Activated T-helper 17 cell treated with anti-CD3 and anti-CD28 coated beads, Interleukin-2, amount 50 U/mL, for 72 hours (primary cell): ENCODE results near the gene GPX6. TPM values are rescaled to one million over a fixed set of nuclear protein-coding genes. Genes with fewer than 3 reads are reported as not detected.
"Not testable (repeated sequence)": the region's sequence is repeated elsewhere in the genome, so short reads cannot be mapped to it uniquely, and the experiment has no call there.

Experiments used
- ATAC-seq: fragments of 150-1000 bp; cut with Tn5 transposase; replicated peaks from 2 replicates; pipeline ENCODE4 v1.10.0; 2021; ENCODE audit warnings: mild to moderate bottlenecking, moderate library complexity
- H3K27ac Mint-ChIP-seq: one replicate; pipeline ENCODE4 v1.8.0; 2022; ENCODE audit warnings: mixed read lengths
- H3K27me3 Mint-ChIP-seq: one replicate; pipeline ENCODE4 v1.8.0; 2022; ENCODE audit warnings: mixed read lengths
- H3K36me3 Mint-ChIP-seq: one replicate; pipeline ENCODE4 v1.8.0; 2022; ENCODE audit warnings: low read depth, mild to moderate bottlenecking, mixed read lengths
- H3K4me1 Mint-ChIP-seq: one replicate; pipeline ENCODE4 v1.8.0; 2022; ENCODE audit warnings: mixed read lengths
- H3K4me3 Mint-ChIP-seq: one replicate; pipeline ENCODE4 v1.8.0; 2022; ENCODE audit warnings: mild to moderate bottlenecking, mixed read lengths
- H3K9me3 Mint-ChIP-seq: one replicate; pipeline ENCODE4 v1.8.0; 2022; ENCODE audit warnings: mixed read lengths
- total RNA-seq, 2 donors: library from RNA; stranded (reverse); gene quantifications; one replicate each; pipeline ENCODE4 v1.2.3, GENCODE V29; 2022

GPX6 gene
- total RNA-seq, 2 donors from 2014 or later, result not detected

- not testable (repeated sequence) for H3K27ac Mint-ChIP-seq, H3K36me3 Mint-ChIP-seq, H3K4me3 Mint-ChIP-seq, ATAC-seq, H3K27me3 Mint-ChIP-seq, H3K4me1 Mint-ChIP-seq, H3K9me3 Mint-ChIP-seq
Observed at GRCh38 chr6:28502709-28503305, 12.8 kb downstream of the GPX6 start.

- H3K4me1 Mint-ChIP-seq, H3K4me3 Mint-ChIP-seq, ATAC-seq, H3K36me3 Mint-ChIP-seq, H3K27me3 Mint-ChIP-seq, H3K9me3 Mint-ChIP-seq, H3K27ac Mint-ChIP-seq: not testable (repeated sequence)
Observed at GRCh38 chr6:28502136-28502535, 13.5 kb downstream of the GPX6 start.

DNA sequence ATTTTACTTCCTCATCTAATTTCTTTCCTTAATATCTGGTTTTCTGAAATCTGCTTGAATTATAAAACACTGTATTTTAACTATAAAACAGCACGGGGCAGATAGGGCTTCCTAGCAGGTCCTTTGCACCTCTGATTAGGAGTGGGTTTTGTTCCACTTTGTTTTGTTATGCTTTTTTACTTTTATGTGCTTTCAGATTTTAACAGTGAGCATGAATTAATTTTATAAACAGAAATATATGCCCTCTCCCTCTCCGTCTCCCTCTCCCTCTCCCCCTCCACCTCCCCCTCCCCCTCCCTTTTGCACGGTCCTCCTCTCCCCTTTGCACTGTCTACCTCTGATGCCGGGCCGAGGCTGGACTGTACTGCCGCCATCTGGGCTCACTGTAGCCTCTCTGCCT is 14.3 kb downstream of the GPX6 start:
- no peaks in the 10 kb centered on the region for H3K36me3 Mint-ChIP-seq
- no peak for ATAC-seq
- H3K4me3 Mint-ChIP-seq, result no peak overlapping the region
- no peaks in the 10 kb centered on the region for H3K9me3 Mint-ChIP-seq
- H3K27me3 Mint-ChIP-seq, result no peaks in the 10 kb centered on the region
- H3K27ac Mint-ChIP-seq, result no peak overlapping the region
- H3K4me1 Mint-ChIP-seq, result no peaks in the 10 kb centered on the region

GRCh38 chr6:28497893-28498292 is 17.7 kb downstream of the GPX6 start:
- no peak for ATAC-seq
- Mint-ChIP-seq H3K4me3 (no peak overlapping the region), H3K9me3 (no peaks in the 10 kb centered on the region), H3K36me3 (no peaks in the 10 kb centered on the region), H3K27ac (no peak overlapping the region), H3K4me1 (no peaks in the 10 kb centered on the region), H3K27me3 (peaks cover 7% of the 10 kb centered on the region)

DNA sequence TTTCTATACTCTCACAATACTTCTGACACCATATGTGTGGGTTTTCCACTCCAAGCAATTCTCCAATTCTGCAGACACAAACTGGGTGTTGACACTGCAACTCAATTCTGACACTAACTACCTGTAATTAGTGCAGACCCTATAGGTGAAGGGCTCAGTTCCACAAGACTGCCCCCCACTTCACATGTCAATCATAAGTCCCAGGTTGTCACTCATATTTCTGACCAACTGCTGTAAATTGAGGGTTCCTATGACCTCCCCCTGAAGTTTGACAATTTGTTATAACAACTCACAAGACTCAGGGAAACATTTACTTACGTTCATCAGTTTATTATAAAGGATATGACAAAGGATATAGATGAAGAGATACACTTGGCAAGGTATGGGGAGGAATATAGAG is 18.3 kb downstream of the GPX6 start:
- peaks cover 12% of the 10 kb centered on the region for H3K27me3 Mint-ChIP-seq
- no peaks in the 10 kb centered on the region for H3K36me3 Mint-ChIP-seq
- H3K4me3 Mint-ChIP-seq, result no peak overlapping the region

DNA sequence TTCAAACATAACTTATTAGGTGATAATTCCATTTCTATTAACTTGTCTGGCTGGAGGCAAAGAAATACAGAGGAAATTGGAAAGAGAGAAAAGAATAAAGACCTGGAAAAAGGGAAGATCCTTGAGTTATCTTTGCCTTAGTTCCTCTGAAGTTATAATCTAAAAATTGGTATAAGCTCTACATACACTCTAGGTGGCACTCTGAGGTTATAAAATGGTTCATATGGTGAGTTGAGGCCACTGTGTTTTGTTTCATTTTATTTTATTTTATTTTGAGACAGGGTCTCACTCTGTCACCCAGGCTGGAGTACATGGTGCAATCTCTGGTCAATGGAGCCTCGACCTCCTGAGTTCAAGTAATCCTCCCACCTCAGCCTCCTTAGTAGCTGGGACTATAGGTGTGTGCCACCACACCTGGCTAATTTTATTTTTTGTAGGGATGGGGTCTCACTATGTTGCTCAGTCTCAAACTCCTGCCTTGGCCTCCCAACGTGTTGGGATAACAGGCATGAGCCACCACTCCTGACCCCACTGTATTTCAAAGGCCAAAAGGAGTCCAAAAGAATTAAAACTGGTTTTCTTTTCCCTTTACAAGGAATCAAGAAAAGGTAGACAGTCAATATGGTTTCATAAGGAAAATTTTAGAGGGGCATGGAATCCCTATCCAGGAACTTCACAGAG is 19.4 kb downstream of the GPX6 start:
- Mint-ChIP-seq H3K36me3 (no peaks in the 10 kb centered on the region), H3K9me3 (no peaks in the 10 kb centered on the region), H3K27me3 (peaks cover 21% of the 10 kb centered on the region), H3K4me3 (no peak overlapping the region), H3K4me1 (no peaks in the 10 kb centered on the region), H3K27ac (no peak overlapping the region)
- no peak for ATAC-seq

More for the DNA sequence above, 18.3 kb downstream of the GPX6 start:
- no peaks in the 10 kb centered on the region for H3K4me1 Mint-ChIP-seq
- no peaks in the 10 kb centered on the region for H3K9me3 Mint-ChIP-seq
- H3K27ac Mint-ChIP-seq, result no peak overlapping the region
- ATAC-seq, result no peak

DNA sequence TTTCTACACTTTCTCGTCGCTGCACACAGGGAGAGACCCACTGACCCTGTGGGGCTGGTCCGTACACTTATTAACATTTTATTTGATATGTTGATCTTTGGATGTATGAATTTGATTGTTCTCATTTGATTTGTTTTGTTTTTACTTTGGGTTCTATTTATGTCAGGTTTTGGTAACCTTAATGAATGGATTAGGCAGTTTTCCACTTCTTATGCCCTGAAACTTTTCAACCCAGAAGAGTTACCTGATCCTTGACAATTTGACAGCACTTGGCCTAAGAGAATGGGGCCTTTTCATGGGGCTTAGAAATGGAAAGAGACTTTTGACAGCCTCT is 23.6 kb downstream of the GPX6 start:
- H3K9me3 Mint-ChIP-seq, result no peaks in the 10 kb centered on the region
- ATAC-seq, result no peak
- H3K27ac Mint-ChIP-seq, result no peak overlapping the region
- H3K27me3 Mint-ChIP-seq, result peaks cover 45% of the 10 kb centered on the region
- peaks cover 5% of the 10 kb centered on the region for H3K36me3 Mint-ChIP-seq
- no peak overlapping the region for H3K4me3 Mint-ChIP-seq
- peaks cover 7% of the 10 kb centered on the region for H3K4me1 Mint-ChIP-seq

GRCh38 chr6:28490205-28490890 is 25.2 kb downstream of the GPX6 start:
- H3K4me1 Mint-ChIP-seq, result peaks cover 7% of the 10 kb centered on the region
- H3K27ac Mint-ChIP-seq, result peak overlapping the region; percentile 19
- peak; percentile 24 for ATAC-seq
- no peaks in the 10 kb centered on the region for H3K9me3 Mint-ChIP-seq
- H3K36me3 Mint-ChIP-seq, result peaks cover 5% of the 10 kb centered on the region
- H3K4me3 Mint-ChIP-seq, result peak overlapping the region; percentile 72
- H3K27me3 Mint-ChIP-seq, result peaks cover 52% of the 10 kb centered on the region

- peaks cover 5% of the 10 kb centered on the region for H3K36me3 Mint-ChIP-seq
- ATAC-seq, result peak; percentile 83
- peaks cover 53% of the 10 kb centered on the region for H3K27me3 Mint-ChIP-seq
- peak overlapping the region; percentile 72 for H3K4me3 Mint-ChIP-seq
- peak overlapping the region; percentile 87 for H3K27ac Mint-ChIP-seq
- peaks cover 7% of the 10 kb centered on the region for H3K4me1 Mint-ChIP-seq
- no peaks in the 10 kb centered on the region for H3K9me3 Mint-ChIP-seq
Observed at GRCh38 chr6:28489366-28490204, 26.0 kb downstream of the GPX6 start.

GRCh38 chr6:28488916-28489365 is 26.7 kb downstream of the GPX6 start:
- Mint-ChIP-seq H3K27ac (peak overlapping the region; percentile 87), H3K36me3 (peaks cover 5% of the 10 kb centered on the region), H3K4me1 (peaks cover 7% of the 10 kb centered on the region), H3K4me3 (peak overlapping the region; percentile 72), H3K9me3 (no peaks in the 10 kb centered on the region), H3K27me3 (peaks cover 49% of the 10 kb centered on the region)
- peak; percentile 29 for ATAC-seq

GRCh38 chr6:28486988-28487742 is 28.4 kb downstream of the GPX6 start:
- no peaks in the 10 kb centered on the region for H3K9me3 Mint-ChIP-seq
- peaks cover 7% of the 10 kb centered on the region for H3K4me1 Mint-ChIP-seq
- peaks cover 5% of the 10 kb centered on the region for H3K36me3 Mint-ChIP-seq
- H3K4me3 Mint-ChIP-seq, result no peak overlapping the region
- no peak overlapping the region for H3K27ac Mint-ChIP-seq
- peaks cover 44% of the 10 kb centered on the region for H3K27me3 Mint-ChIP-seq
- no peak for ATAC-seq

- Mint-ChIP-seq H3K27ac (no peak overlapping the region), H3K4me1 (peaks cover 7% of the 10 kb centered on the region), H3K9me3 (no peaks in the 10 kb centered on the region), H3K27me3 (peaks cover 44% of the 10 kb centered on the region), H3K4me3 (no peak overlapping the region), H3K36me3 (peaks cover 5% of the 10 kb centered on the region)
- no peak for ATAC-seq
Observed at GRCh38 chr6:28486533-28486932, 29.1 kb downstream of the GPX6 start.

DNA sequence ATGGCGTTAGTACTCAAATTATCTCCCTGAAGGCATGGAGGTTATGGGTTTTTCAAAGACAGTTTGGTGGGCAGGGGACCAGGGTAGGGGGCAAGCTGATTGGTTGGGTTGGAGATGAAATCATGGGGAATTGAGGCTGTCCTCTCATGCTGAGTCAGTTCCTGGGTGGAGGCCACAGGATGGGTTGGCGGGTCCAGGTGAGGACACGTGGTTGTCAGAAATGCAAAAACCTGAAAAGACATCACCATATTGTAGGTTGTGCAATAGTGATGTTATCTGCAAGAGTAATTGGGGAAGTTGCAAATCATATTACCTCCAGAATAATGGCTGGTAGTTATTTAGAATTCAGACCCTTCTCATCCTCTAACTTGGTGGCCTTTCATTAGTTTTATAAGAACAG is 30.1 kb downstream of the GPX6 start:
- no peaks in the 10 kb centered on the region for H3K9me3 Mint-ChIP-seq
- H3K4me1 Mint-ChIP-seq, result peaks cover 6% of the 10 kb centered on the region
- no peak overlapping the region for H3K4me3 Mint-ChIP-seq
- H3K27me3 Mint-ChIP-seq, result peaks cover 46% of the 10 kb centered on the region
- no peak overlapping the region for H3K27ac Mint-ChIP-seq
- H3K36me3 Mint-ChIP-seq, result peaks cover 5% of the 10 kb centered on the region
- no peak for ATAC-seq
